HG03565 (cell line): ENCODE measurements around the gene HS3ST2.
"Not testable (repeated sequence)": the region's sequence is repeated elsewhere in the genome, so short reads cannot be mapped to it uniquely, and the experiment has no call there.

Source experiments
- ATAC-seq: cut with Tn5 transposase; IDR thresholded peaks from one replicate; pipeline ENCODE4 v1.9.1; 2021; ENCODE audit warnings: mild to moderate bottlenecking, moderate library complexity; ENCODE audit not compliant: unreplicated experiment

Gene HS3ST2

DNA sequence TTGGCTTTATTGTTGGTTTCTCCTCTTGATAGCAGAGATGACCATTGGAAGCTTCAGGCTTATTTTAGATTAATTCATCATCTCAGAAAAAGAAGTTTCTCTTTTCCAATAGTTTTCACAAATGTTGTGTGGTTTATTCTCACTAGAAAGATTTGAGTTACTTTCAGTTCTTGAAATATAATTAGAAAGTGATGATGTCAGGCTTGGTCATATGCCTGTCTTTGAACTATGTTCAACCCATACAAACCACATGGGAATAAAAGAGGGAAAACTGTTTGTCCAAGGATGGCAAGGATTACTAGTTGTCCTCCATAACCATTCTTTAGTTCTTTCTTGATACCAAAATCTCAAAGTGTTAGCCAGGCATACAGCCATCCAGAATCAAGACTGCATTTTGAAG is 3.7 kb upstream of the HS3ST2 start:
- ATAC-seq: no peak

DNA sequence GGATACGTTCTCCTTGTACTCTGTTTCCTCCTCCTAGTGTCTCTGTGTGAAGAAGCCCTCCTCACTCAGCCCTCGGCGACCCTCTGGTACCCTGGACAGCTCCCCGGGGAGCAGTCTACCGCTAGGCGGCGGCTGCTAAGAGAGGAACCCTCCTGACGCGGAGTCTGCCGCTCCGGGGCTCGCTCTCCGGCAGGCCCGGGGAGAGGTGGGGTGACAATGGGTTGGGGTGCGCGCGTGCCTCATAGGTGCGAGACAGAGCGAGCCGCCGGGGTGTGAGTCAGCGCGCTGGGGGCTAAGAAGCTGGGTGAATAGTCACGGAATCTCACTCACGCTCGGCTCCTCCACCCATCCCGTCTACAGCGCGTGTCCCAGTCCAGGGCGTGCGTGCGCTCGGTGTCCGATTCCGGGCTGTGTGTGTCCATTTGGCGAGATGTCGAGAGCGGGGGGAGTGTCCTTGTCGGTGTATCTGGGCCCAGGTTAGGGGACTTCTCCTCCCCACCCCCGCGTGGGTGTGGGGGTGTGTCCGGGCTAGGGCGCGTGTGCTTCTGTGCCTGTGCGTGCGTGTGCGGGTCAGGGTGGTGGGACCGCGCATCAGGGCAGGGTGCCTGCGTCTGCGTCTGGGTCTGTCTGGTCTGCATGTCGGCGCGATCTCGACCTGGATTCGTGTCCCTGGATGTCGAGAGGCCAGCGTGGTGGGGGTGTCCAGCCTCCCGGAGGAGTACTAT is 577 bp upstream of the HS3ST2 start:
- no peak for ATAC-seq

DNA sequence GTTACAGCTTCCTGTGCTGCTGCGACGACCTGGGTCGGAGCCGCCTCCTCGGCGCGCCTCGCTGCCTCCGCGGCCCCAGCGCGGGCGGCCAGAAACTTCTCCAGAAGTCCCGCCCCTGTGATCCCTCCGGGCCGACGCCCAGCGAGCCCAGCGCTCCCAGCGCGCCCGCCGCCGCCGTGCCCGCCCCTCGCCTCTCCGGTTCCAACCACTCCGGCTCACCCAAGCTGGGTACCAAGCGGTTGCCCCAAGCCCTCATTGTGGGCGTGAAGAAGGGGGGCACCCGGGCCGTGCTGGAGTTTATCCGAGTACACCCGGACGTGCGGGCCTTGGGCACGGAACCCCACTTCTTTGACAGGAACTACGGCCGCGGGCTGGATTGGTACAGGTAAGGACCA is 746 bp downstream of the HS3ST2 start:
- no peak for ATAC-seq

DNA sequence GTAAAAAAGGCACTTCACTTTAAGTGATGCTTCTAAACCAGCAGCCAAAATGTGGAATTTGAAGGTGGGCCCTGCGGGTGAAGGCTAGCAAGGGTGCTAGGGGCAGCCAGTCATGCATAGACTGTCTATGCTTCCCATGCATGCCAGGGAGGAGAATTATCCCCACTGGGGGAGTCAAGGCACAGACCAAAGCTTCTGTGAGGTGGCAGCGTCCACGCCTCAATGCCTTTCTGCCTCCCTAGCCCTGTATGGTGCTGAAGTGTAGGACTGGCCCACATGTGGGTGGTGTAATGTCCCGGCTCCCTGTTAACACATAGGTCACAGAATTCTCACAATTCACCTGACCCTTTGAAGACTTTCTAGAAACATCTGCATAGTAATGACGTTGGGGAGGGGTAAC is 1.9 kb downstream of the HS3ST2 start:
- no peak for ATAC-seq

DNA sequence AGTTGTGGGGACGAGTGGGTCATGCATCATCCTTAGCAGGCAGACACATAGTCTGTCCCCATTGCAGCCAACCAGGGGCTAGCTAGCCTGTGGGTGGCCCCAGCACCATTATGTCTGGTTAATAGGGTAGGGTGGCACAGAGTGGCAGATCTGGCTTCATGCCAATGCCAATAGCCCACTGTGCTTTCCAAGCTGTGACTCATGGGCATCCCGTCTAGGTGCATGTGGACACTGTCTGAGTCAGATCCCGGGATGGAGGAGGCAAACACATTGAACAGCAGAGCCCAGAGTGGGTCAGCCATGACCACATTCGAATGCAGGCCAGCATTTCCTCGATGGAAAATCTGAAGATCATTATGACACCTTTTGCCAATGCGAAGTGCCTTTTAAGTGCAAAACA is 2.5 kb downstream of the HS3ST2 start:
- no peak for ATAC-seq

DNA sequence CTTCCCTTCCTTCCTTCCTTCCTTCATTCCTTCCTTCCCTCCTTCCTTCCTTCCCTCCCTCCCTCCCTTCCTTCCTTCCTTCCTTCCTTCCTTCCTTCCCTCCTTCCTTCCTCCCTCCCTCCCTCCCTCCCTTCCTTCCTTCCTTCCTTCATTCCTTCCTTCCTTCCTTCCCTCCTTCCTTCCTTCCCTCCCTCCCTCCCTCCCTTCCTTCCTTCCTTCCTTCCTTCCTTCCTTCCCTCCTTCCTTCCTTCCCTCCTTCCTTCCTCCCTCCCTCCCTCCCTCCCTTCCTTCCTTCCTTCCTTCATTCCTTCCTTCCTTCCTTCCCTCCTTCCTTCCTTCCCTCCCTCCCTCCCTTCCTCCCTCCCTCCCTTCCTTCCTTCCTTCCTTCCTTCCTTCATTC is 4.8 kb downstream of the HS3ST2 start:
- not testable (repeated sequence) for ATAC-seq

DNA sequence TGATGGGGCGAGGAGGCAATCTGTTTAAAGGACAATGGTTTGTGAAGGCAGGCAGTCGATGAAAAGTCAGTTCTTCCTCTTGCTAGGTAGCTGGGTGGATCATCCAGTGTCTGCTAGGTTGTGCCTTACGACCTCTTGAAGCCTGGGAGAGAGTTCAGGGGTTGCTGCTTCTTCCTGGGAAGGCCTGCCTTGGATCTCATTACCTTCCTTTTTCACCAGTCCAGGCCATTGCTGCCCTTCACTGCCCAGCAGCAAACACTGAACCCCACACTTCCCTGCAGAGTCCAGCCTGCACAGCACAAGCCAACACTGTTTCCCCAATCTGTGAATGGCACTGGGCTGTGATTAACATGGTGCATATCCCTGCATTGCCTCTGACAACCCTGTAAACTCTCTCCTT is 24.7 kb downstream of the HS3ST2 start:
- ATAC-seq: no peak

DNA sequence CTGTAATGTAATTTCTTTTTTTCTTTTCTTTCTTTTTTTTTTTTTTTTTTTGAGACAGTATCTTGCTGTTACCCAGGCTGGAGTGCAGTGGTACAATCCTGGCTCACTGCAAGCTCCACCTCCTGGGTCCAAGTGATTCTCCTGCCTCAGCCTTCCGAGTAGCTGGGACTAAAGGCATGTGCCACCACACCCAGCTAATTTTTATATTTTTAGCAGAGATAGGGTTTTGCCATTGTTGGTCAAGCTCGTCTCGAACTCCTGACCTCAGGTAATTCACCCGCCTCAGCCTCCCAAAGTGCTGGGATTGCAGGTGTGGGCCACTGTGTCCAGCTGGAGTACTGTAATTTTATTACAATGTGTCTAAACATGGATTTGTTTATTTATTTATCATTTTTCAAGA is 28.1 kb downstream of the HS3ST2 start:
- ATAC-seq: not testable (repeated sequence)

DNA sequence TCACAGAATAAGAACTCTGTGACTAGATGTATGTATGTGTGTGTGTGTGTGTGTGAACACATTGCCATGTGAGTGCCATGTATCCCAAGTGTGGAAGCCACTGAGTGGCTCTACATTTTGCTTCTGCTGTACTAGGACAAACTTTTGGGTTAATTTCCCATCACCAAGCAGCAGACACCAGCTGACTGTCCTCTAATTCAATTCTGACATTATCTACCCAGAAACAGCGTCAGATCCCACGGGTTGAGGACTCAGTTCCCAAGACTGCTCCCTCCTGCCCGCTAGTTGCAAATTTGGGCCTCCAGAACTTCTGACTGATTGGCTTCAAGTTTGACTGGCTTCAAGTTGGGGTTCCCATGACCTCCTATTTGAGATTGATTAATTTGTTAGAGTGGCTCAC is 29.2 kb downstream of the HS3ST2 start:
- ATAC-seq: no peak

DNA sequence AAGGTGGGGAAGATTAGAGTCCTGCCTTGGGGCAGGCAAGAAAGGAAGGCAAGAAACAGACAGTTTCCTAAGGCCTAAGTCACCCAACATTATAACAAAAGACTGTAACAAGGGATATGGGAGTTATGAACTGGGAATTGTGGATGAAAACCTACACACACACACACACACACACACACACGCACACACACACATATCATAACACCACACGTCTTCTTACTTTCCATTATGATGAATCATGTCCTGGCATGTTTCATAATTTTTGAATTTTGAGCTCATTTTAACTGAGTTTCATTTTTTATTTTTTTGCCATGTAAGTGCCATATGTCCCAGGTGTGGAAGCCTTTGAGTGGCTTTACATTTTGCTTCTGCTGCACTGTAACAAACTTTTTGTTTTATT is 29.9 kb downstream of the HS3ST2 start:
- no peak for ATAC-seq

DNA sequence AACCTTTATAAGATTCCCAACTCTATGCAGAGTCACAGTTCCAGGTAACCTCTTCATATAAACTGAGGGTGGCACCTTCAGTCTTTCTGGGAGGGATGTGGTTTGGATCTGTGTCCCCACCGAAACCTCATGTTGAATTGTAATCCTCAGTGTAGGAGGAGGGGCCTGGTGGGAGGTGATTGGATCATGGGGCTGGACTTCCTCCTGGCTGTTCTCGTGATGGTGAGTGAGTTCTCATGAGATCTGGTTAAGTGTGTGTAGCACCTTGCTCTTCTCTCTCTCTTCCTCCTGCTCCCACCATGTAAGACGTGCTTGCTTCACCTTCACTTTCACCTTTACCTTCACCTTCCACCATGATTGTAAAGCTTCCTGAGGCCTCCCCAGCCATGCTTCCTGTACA is 30.5 kb downstream of the HS3ST2 start:
- no peak for ATAC-seq

DNA sequence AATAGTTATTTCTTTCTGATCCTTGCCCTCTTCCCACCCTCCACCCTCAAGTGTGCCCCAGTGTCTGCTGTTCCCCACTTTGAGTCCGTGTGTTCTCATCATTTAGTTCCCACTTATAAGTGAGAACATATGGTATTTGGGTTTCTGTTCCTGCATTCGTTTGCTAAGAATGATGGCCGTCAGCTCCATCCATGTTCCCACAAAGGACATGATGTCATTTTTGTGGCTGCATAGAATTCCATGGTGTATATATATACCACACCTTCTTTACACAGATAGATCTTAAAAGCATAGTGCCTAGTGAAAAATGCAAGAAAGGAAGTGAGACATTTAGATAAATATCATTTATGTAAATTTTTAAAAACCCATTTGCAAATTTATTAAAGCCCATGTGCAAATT is 33.1 kb downstream of the HS3ST2 start:
- ATAC-seq: no peak

DNA sequence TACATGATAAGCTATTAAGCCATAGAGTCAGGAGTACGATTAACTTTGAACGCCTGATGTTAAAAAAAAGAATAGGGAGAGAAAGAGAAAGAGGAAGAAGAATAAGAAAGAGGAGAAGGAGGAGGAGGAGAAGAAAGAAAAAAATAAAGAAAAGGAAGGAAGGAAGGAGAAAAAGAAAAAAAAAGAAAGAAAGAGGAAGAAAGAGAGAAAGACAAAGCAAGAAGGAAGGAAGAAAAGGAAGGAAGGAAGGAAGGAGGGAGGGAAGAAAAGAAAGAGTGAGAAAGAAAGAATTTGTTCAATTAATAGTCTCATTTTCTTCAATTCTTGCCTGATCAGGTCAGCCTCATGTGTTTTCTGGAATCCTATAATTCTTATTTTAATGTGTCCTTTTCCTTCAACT is 33.7 kb downstream of the HS3ST2 start:
- ATAC-seq: no peak

DNA sequence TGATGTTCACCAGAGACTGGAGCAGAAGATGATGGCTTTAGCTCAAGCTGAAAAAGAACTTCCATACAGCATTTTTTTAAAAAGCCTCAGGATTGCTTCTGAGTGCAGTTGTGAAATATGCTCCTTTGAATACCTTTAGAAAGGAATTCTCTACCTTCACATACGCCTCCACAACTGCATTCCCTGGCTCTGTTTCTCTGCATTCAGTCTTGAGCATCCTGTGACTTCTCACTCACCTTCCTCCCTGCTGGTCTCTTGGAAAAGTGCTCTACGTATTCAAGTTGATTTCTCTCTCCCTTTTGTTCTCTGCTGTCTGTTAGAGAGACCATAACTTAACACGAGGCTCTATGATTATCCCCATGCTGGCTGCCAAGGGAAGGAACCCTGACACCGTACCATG is 34.5 kb downstream of the HS3ST2 start:
- no peak for ATAC-seq

DNA sequence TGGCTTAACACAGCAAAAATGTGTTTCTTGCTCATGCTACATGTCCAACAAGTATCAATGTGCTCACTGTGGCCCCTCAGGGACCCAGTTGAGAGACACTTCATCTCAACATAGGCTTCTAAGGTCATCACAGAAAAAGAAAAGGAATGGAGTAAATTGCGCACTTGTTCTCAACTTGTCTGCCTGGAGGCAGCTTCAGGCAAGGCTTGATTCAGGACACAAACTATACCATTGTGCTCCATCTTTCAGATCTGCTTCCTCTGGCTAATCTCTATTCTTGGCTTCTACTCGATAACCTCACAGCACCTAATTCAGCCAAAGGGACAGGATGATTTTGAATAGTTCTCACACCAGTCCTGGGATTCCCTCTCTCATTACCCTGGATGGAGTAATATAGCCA is 35.6 kb downstream of the HS3ST2 start:
- ATAC-seq: no peak

DNA sequence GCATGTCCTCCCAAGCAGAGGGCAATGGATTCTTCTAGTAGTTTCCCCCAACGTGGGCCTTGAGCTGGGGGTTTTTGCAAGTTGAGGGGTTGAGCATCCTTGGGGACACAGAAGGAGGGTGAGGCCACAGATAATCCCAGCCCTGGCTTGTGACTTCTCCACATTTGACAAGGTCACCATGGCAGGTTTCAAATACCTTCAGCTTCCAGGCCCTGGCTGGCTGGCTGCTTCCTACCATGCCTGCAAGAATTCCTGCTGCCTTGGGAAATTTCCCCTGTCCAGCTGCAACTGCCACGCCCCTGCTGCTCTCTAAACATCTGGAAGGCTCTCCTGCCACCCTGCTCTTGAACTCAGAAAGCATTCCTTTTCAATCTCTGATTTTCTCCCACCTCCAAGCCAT is 41.3 kb downstream of the HS3ST2 start:
- ATAC-seq: no peak

DNA sequence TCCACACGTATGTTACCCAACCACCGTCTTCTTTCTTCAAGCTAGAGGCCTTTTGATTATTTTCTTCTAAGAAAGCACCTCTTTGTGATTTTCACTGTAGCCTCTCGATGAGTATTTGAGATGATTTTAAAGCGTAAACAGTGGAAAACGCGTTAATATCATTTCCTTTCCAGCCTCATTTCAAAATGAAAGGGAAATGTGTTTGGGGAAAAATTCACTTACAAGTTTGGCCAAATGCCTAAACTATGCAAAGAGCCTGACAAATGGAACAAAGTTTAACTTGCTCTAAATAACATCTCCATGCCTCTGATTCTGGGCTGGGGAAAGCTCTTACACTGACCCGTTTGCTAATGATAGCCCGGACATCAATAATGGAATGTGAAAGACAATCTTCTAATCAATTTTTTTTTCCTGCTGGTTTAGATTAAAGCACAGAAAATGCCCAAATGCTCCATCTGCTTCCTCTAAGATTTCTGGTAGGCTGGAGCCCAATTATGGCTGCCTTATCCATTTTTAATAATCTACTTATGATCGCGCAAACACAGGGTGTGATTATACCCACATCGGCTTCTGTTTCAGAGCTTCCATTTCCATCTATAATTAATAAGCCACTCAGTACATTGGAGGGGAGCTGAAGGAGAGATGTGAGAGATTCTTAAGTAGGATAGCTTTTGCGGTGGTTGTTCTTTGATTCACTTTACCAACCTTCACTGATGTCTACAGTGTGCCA is 43.5 kb downstream of the HS3ST2 start:
- ATAC-seq: no peak

DNA sequence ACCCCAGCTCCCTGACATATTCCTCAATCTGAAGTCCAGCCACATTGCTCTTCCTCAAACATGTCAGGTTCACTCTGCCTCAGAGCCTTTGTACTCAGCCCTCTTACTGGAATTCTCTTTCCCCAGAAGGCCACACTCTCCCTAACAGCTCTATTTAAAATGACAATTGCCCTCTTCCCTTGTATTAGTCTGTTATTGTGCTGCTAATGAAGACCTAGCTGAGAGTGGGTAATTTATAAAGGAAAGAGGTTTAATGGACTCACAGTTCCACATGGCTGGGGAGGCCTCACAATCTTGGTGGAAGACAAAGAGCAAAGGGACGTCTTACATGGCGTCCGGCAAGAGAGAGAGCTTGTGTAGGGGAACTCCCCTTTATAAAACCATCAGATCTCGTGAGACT is 46.0 kb downstream of the HS3ST2 start:
- ATAC-seq: no peak

DNA sequence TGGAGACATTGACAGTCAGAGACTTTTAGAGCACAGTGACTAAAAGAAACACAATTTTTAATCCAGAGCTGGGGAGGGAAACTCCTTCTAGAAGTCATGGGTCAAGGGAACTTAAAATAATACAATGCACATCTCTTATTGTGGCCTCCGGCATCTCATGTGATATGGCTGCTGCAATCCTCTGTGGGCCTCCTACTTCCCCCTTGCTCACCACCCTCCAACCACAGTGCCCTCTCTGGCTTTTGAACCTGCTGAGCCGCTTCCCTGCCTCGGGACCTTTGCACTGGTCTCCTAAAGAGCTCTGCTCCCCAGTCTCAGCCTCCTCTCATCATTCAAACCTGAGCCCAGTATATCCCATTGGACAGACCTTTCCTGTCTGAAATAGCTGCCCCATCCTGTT is 47.6 kb downstream of the HS3ST2 start:
- no peak for ATAC-seq

DNA sequence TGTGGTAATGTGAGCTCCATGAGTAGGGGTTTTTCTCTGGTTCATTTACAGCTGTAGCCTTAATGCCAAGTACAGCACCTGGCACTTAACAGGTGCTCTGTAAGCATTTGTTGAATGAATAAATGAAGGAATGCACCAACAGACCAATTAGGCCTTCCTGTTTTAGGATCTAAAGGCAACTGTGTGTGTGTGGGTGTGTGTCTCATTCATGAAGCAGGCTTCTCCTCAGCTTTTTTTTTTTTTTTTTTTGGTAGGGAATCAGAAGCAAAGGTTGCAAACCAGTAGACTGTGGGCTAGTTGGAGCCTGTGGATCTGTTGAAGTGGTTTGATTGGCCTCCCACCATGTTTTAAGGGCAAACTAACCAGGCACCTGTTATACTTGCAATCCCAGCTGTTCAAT is 48.1 kb downstream of the HS3ST2 start:
- no peak for ATAC-seq

DNA sequence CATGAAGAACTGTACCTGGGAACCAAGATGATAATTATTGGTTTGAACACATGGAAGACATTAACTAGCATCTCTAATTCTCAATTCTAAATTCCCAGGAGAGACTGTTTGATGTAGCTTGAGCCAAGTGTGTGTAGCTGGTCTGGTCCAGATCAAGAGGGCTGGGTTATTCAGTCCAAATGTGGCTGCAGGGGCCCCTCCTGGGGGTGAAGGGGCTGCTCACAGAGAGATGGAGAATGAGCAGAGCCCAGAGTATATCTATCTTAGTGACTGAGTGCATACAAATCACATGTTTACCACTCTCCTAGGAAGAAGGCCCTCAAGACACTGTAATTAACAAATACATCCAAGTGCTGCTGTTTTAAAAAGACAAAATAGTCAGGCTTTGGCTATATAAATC is 50.4 kb downstream of the HS3ST2 start:
- ATAC-seq: no peak

DNA sequence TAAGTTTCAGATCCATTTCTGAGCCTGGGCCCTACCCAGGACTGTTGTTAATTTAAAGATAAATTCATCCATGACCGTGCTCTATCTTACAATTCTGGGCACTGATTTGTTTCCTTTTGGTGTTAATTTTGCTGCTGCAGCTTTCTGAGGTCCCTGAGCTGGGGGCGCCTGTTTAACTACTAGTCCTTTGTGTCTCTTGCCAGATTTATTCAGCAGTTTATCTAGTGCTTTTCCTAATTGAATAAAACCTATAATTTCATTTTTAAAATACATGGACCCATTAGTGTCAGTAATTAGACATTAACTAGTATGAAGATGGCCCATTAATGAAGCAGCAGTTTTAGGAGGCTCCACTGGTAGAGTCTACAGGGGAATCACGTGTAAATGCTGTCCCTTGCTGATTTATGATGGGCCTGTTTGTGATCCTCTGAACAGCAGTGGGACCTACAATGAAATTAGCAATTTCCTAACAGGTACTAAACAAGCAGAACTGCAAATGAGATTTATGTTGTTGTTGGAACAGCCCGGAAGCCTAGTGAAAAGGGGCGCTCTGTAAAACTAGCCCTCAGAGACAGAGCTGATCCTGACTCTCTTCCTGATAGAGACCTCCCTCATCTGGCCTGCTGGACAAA is 54.7 kb downstream of the HS3ST2 start:
- ATAC-seq: no peak
